H1 (cell line): Measurements from ENCODE around the gene RNF43. TPM values are rescaled to one million over a fixed set of nuclear protein-coding genes. Genes with fewer than 3 reads are reported as not detected.

Experiments used
- CTCF ChIA-PET: fragments of 300-600 bp; sonication (Branson Sonifier 250); formaldehyde crosslinking; loops from one replicate; lab custom pipeline; 2021; ENCODE audit not compliant: partially characterized antibody; lab: Charles Lee
- POLR2A ChIA-PET: fragments of 300-600 bp; sonication (Branson Sonifier 250); formaldehyde crosslinking; loops from one replicate; lab custom pipeline; 2021; ENCODE audit warnings: inconsistent platforms; ENCODE audit not compliant: partially characterized antibody; lab: Charles Lee
- DNase-seq, 2 experiments: peaks; one replicate each; pipeline versions ENCODE4 v3.0.0 to v3.0.0-alpha.2; 2010 to 2022; ENCODE audit warnings: low spot score in 2 of 2, low read depth in 1 of 2, mixed read lengths in 1 of 2
- FAIRE-seq: peaks from 2 replicates; lab custom pipeline; 2011; peaks lifted over from hg19 to GRCh38; lab: Jason Lieb, UNC
- H2AFZ ChIP-seq: 2 replicates; pipeline ENCODE4 v1.8.1; 2012; ENCODE audit warnings: low read length, inconsistent platforms
- H2AK5ac ChIP-seq: 2 replicates; pipeline ENCODE4 v1.6.1; 2013; ENCODE audit warnings: low read depth, low read length
- H2BK120ac ChIP-seq: replicated peaks from 2 replicates; pipeline ENCODE3; 2013; ENCODE audit warnings: low read depth, low read length, inconsistent platforms
- H2BK12ac ChIP-seq: 2 replicates; pipeline ENCODE4 v1.6.1; 2013; ENCODE audit warnings: low read depth, low read length
- H2BK15ac ChIP-seq: 2 replicates; pipeline ENCODE4 v1.6.1; 2013; ENCODE audit warnings: low read length
- H2BK20ac ChIP-seq: 2 replicates; pipeline ENCODE4 v1.6.1; 2013; ENCODE audit warnings: low read length
- H2BK5ac ChIP-seq: 2 replicates; pipeline ENCODE4 v1.6.1; 2013; ENCODE audit warnings: low read depth, low read length
- H3K14ac ChIP-seq: 2 replicates; pipeline ENCODE4 v1.6.1; 2013; ENCODE audit warnings: inconsistent platforms; ENCODE audit not compliant: insufficient read length
- H3K18ac ChIP-seq: 2 replicates; pipeline ENCODE4 v1.6.1; 2013; ENCODE audit warnings: low read length; ENCODE audit errors: extremely low read depth
- H3K23ac ChIP-seq: 2 replicates; pipeline ENCODE4 v1.6.1; 2013; ENCODE audit warnings: inconsistent platforms; ENCODE audit not compliant: insufficient read length
- H3K23me2 ChIP-seq: 2 replicates; pipeline ENCODE4 v1.6.1; 2013; ENCODE audit warnings: low read depth, low read length
- H3K27ac ChIP-seq: 2 replicates; pipeline ENCODE4 v1.6.1; 2011; ENCODE audit warnings: low read depth, low read length, inconsistent platforms
- H3K27me3 ChIP-seq, 4 experiments: replicated peaks in 1 of 4; 1 replicate in 1 of 4; 2 replicates in 3 of 4; pipeline versions ENCODE4 v1.6.1 to v1.8.1; 2011 to 2013; ENCODE audit warnings: low read length in 3 of 4, mild to moderate bottlenecking in 3 of 4, inconsistent platforms in 2 of 4, mixed read lengths in 2 of 4, moderate library complexity in 1 of 4; ENCODE audit not compliant: control insufficient read depth in 3 of 4, insufficient read depth in 3 of 4; ENCODE audit errors: extremely low read depth in 1 of 4
- H3K36me3 ChIP-seq, 4 experiments: 2 replicates each; pipeline versions ENCODE4 v1.6.1 to v1.8.1; 2011 to 2013; ENCODE audit warnings: mild to moderate bottlenecking in 4 of 4, low read length in 3 of 4, moderate library complexity in 2 of 4, control low read depth in 1 of 4, inconsistent platforms in 1 of 4; ENCODE audit not compliant: insufficient read depth in 4 of 4, control insufficient read depth in 2 of 4
- H3K4ac ChIP-seq: replicated peaks from 2 replicates; pipeline ENCODE3; 2013; ENCODE audit warnings: low read length, low read depth, mixed read lengths, inconsistent platforms; ENCODE audit not compliant: insufficient read length
- H3K4me1 ChIP-seq, 4 experiments: replicated peaks in 1 of 4; 1 replicate in 1 of 4; 2 replicates in 3 of 4; pipeline versions ENCODE4 v1.6.1 to v1.8.1; 2011 to 2013; ENCODE audit warnings: low read length in 3 of 4, inconsistent platforms in 2 of 4, mixed read lengths in 1 of 4; ENCODE audit not compliant: insufficient read depth in 4 of 4, control insufficient read depth in 3 of 4
- H3K4me2 ChIP-seq, 2 experiments: 2 replicates each; pipeline versions ENCODE4 v1.6.1 to v1.8.1; 2011 to 2013; ENCODE audit warnings: low read depth in 2 of 2, low read length in 2 of 2, control low read depth in 1 of 2, inconsistent platforms in 1 of 2, mild to moderate bottlenecking in 1 of 2; ENCODE audit not compliant: insufficient read depth in 1 of 2
- H3K4me3 ChIP-seq, 4 experiments: fragments of 200-600, 300-600 bp in 1 of 4; sonication (generic), shearing (Covaris generic), sonication (Bioruptor Twin) in 1 of 4; 2 replicates each; pipeline versions ENCODE4 v1.5.1 to v1.8.1; 2011 to 2016; ENCODE audit warnings: low read length in 4 of 4, low read depth in 3 of 4, control low read depth in 2 of 4, inconsistent platforms in 2 of 4, mild to moderate bottlenecking in 2 of 4, mixed read lengths in 1 of 4, moderate library complexity in 1 of 4; ENCODE audit not compliant: insufficient read depth in 2 of 4; ENCODE audit errors: extremely low read depth in 1 of 4
- H3K56ac ChIP-seq: replicated peaks from 2 replicates; pipeline ENCODE3; 2013; ENCODE audit warnings: low read depth, mild to moderate bottlenecking, mixed read lengths, low read length, inconsistent platforms; ENCODE audit not compliant: insufficient read length
- H3K79me1 ChIP-seq: 2 replicates; pipeline ENCODE4 v1.6.1; 2013; ENCODE audit warnings: low read depth, low read length, control low read depth
- H3K79me2 ChIP-seq, 2 experiments: 2 replicates each; pipeline versions ENCODE4 v1.6.1 to v1.8.1; 2012 to 2013; ENCODE audit warnings: low read length in 2 of 2, mild to moderate bottlenecking in 2 of 2, inconsistent platforms in 1 of 2; ENCODE audit not compliant: insufficient read depth in 2 of 2, control insufficient read depth in 1 of 2
- H3K9ac ChIP-seq, 4 experiments: replicated peaks in 1 of 4; 1 replicate in 1 of 4; 2 replicates in 3 of 4; pipeline versions ENCODE4 v1.6.1 to v1.8.1; 2011 to 2013; ENCODE audit warnings: low read depth in 3 of 4, low read length in 3 of 4, control low read depth in 2 of 4, mild to moderate bottlenecking in 2 of 4, moderate library complexity in 2 of 4, inconsistent platforms in 1 of 4; ENCODE audit errors: extremely low read depth in 1 of 4
- H3K9me3 ChIP-seq, 2 experiments: 2 replicates each; pipeline versions ENCODE4 v1.6.1 to v1.8.1; 2012 to 2013; ENCODE audit warnings: mild to moderate bottlenecking in 2 of 2, moderate library complexity in 2 of 2, control low read depth in 1 of 2, inconsistent platforms in 1 of 2, low read depth in 1 of 2, low read length in 1 of 2, mixed read lengths in 1 of 2; ENCODE audit not compliant: insufficient read depth in 2 of 2
- H4K20me1 ChIP-seq, 2 experiments: replicated peaks in 1 of 2; 2 replicates each; pipeline versions ENCODE3 to v1.8.1; 2011 to 2013; ENCODE audit warnings: inconsistent platforms in 2 of 2, low read length in 2 of 2, mild to moderate bottlenecking in 1 of 2; ENCODE audit not compliant: insufficient read depth in 2 of 2, control insufficient read depth in 1 of 2
- H4K5ac ChIP-seq: 2 replicates; pipeline ENCODE4 v1.6.1; 2013; ENCODE audit warnings: low read length, low read depth, mixed read lengths, inconsistent platforms; ENCODE audit not compliant: insufficient read length
- H4K8ac ChIP-seq: 2 replicates; pipeline ENCODE4 v1.8.0; 2013; ENCODE audit warnings: mild to moderate bottlenecking, moderate library complexity, low read length, inconsistent platforms; ENCODE audit not compliant: insufficient read depth; ENCODE audit errors: extremely low read depth
- H4K91ac ChIP-seq: replicated peaks from 2 replicates; pipeline ENCODE3; 2013; ENCODE audit warnings: low read length, mixed read lengths, inconsistent platforms; ENCODE audit not compliant: insufficient read length
- GTF2F1 ChIP-seq: IDR thresholded peaks from 2 replicates; pipeline ENCODE4 v1.6.1; 2012; ENCODE audit warnings: low read depth, low read length, improper control_type of control experiment, borderline replicate concordance
- WGBS, 2 experiments: shearing (Covaris generic) in 1 of 2; methylation state at CpG; one replicate each; pipeline versions ENCODE4 v1.1.6 to v1.1.7; 2013 to 2015; ENCODE audit warnings: low lambda C conversion rate in 2 of 2, mixed read lengths in 2 of 2, inconsistent platforms in 1 of 2, low coverage in 1 of 2, missing lambda C conversion rate in 1 of 2; ENCODE audit not compliant: insufficient replicate concordance in 2 of 2, insufficient coverage in 1 of 2, insufficient read length in 1 of 2; ENCODE audit errors: extremely low coverage in 1 of 2, missing lambda C conversion rate in 1 of 2; 5-methylcytosine and 5-hydroxymethylcytosine counted together
- polyA plus RNA-seq, 7 experiments: library from polyadenylated mRNA; depleted of rRNA in 3 of 7; stranded (reverse) in 5 of 7; unstranded in 2 of 7; fragments of >200 nt in 5 of 7; fragments of 200-250 nt in 2 of 7; gene quantifications; 1 replicate in 5 of 7; 2 replicates in 1 of 7; 4 replicates in 1 of 7; pipeline versions ENCODE4 v1.2.1 to v1.2.3, GENCODE V29; 2011 to 2013; ENCODE audit warnings: missing spikeins in 2 of 7, mixed read lengths in 2 of 7
- total RNA-seq: library from RNA; stranded (reverse); fragmentation: NEBNext Ultra II Directional; extraction: Animal tissue kit (Norgen Biotek cat#: 25700); gene quantifications from 2 replicates; pipeline ENCODE4 v1.2.1, GENCODE V29; 2021

RNF43 gene
- total and polyA plus RNA-seq, 2 of the 8 experiments (the other 6 are each of a cell fraction or from before 2014, with no cell fraction given) = 0.89 to 1.5 TPM

- Histone ChIP-seq H3K14ac (no peak overlapping the region), H3K36me3 (no peaks in the 10 kb centered on the region; a peak in 1 of 8 replicates), H3K79me2 (no peaks in the 10 kb centered on the region), H3K4me1 (no peaks in the 10 kb centered on the region), H3K56ac (no peak overlapping the region), H3K4me2 (no peak overlapping the region), H3K23ac (no peak overlapping the region), H4K5ac (no peak overlapping the region), H3K4me3 (no peak overlapping the region), H3K27me3 (no peaks in the 10 kb centered on the region), H3K79me1 (no peaks in the 10 kb centered on the region), H4K91ac (no peak overlapping the region), H2BK15ac (no peak overlapping the region), H2AFZ (no peak overlapping the region), H4K8ac (peak overlapping the region; percentile 11; the same call in 1 of the 2 replicates), H3K4ac (no peak overlapping the region), H2BK5ac (no peak overlapping the region), H3K27ac (no peak overlapping the region), H2BK12ac (no peak overlapping the region), H2BK20ac (no peak overlapping the region), H3K18ac (no peak overlapping the region), H3K23me2 (no peaks in the 10 kb centered on the region; the same call in 1 of the 2 replicates), H2AK5ac (no peak overlapping the region), H3K9me3 (no peaks in the 10 kb centered on the region), H2BK120ac (no peak overlapping the region), H3K9ac (no peak overlapping the region), H4K20me1 (no peaks in the 10 kb centered on the region)
- POLR2A ChIA-PET = interaction anchor here (0.6 to 1.6 kb wide), 2 partner anchors 22 to 25 kb away, joined by 3 to 6 read pairs; no protein-coding TSS in a partner anchor
- no peak for DNase-seq
- 89% methylated on average over 5 of the region's 5 CpGs; no CpG with 5 or more reads in 1 of the 2 experiments for WGBS, 2 experiments
- TF ChIP-seq GTF2F1 = no peak
- CTCF ChIA-PET = interaction anchor here (0.6 to 3.2 kb wide), 10 partner anchors 9 to 588 kb away, joined by 3 to 12 read pairs (median 4); partner anchors contain the start of gene RNF43
- no peak for FAIRE-seq
Observed at GRCh38 chr17:58369214-58370031, 47.9 kb downstream of the RNF43 start.
